CD4-positive, alpha-beta T cell treated with Interleukin-17A for 1 hour (primary cell): ENCODE results near the gene FARSA.
A peak's percentile ranks its signal among the peaks of the same experiment; 100 is the strongest.
"Not testable (repeated sequence)": the region's sequence is repeated elsewhere in the genome, so short reads cannot be mapped to it uniquely, and the experiment has no call there.

Source experiments
- DNase-seq: peaks from one replicate; pipeline ENCODE4 v3.0.0-alpha.2; 2020

FARSA gene

GRCh38 chr19:12953799-12954611 lies 20.5 kb upstream of the FARSA start:
- DNase-seq = no peak

- DNase-seq = no peak
These were observed 19.8 kb upstream of the FARSA start for GRCh38 chr19:12953138-12953798.

- DNase-seq = no peak
These were observed 19.1 kb upstream of the FARSA start for GRCh38 chr19:12952488-12953137.

GRCh38 chr19:12952050-12952449 lies 18.5 kb upstream of the FARSA start:
- not testable (repeated sequence) for DNase-seq

- no peak for DNase-seq
These were observed 16.1 kb upstream of the FARSA start for GRCh38 chr19:12949363-12950283.

GRCh38 chr19:12948612-12949362 lies 15.3 kb upstream of the FARSA start:
- no peak for DNase-seq

- no peak for DNase-seq
These were observed 14.4 kb upstream of the FARSA start for GRCh38 chr19:12947702-12948611.

- DNase-seq = no peak
These were observed 13.4 kb upstream of the FARSA start for GRCh38 chr19:12946731-12947496.

GRCh38 chr19:12946092-12946721 lies 12.7 kb upstream of the FARSA start:
- peak; percentile 52 for DNase-seq

GRCh38 chr19:12945479-12946091 lies 12.1 kb upstream of the FARSA start, which contains the start of gene RAD23A:
TSS of gene RAD23A (plus strand) at chr19:12945862. CDS start at chr19:12945949, 87 bp downstream.
- DNase-seq = peak; percentile 98

- DNase-seq = no peak
These were observed 10.7 kb upstream of the FARSA start for GRCh38 chr19:12944104-12944674.

- no peak for DNase-seq
These were observed 10.0 kb upstream of the FARSA start for GRCh38 chr19:12943437-12944044.

- DNase-seq = no peak
These were observed 7.4 kb upstream of the FARSA start for GRCh38 chr19:12940897-12941296.

- no peak for DNase-seq
These were observed 6.5 kb upstream of the FARSA start for GRCh38 chr19:12939975-12940423.

GRCh38 chr19:12938779-12939601 lies 5.5 kb upstream of the FARSA start:
- DNase-seq = peak; percentile 59

GRCh38 chr19:12937927-12938778 lies 4.6 kb upstream of the FARSA start, which contains the start of gene CALR:
TSS of gene CALR (plus strand) at chr19:12938609. CDS start at chr19:12938680, 71 bp downstream.
- peak; percentile 100 for DNase-seq
